Measurements from ENCODE around the gene CACNA1I.
"Not testable (repeated sequence)": the region's sequence is repeated elsewhere in the genome, so short reads cannot be mapped to it uniquely, and the experiment has no call there.

The CACNA1I gene

GRCh38 chr22:39570665-39571064, at the start of gene CACNA1I:
CACNA1I (plus strand) TSS chr22:39570753; CDS start chr22:39570753, 0 bp downstream.
- Histone ChIP-seq H3F3A (ENCODE audit: insufficient read depth) (no peaks in the 10 kb centered on the region), H4K20me1 (ENCODE audit: low read depth, low read length) (no peaks in the 10 kb centered on the region), H3K9me2 (replicated peaks; ENCODE audit: insufficient read depth, low read length) (no peaks in the 10 kb centered on the region)

GRCh38 chr22:39521106-39521885, 49.3 kb upstream of the CACNA1I start:
- not testable (repeated sequence) for H2AFZ ChIP-seq (ENCODE audit: low read depth, low read length, severe bottlenecking); H3K9me3 ChIP-seq (ENCODE audit: insufficient read depth, low read length); H3K27me3 ChIP-seq (ENCODE audit: low read length); H3K9me2 ChIP-seq (replicated peaks; ENCODE audit: insufficient read depth, low read length)
- Histone ChIP-seq H3F3A (ENCODE audit: insufficient read depth) (peaks cover 80% of the 10 kb centered on the region), H3K4me2 (ENCODE audit: low read depth, low read length, poor library complexity, severe bottlenecking) (peak overlapping the region; percentile 64), H3K4me3 (ENCODE audit: insufficient read depth, low read length, poor library complexity, severe bottlenecking) (peak overlapping the region; percentile 87), H3K27ac (ENCODE audit: low read depth, low read length) (peak overlapping the region; percentile 90), H3K9ac (ENCODE audit: low read length) (peak overlapping the region; percentile 99), H3K79me2 (ENCODE audit: insufficient read depth, low read length) (peaks cover 38% of the 10 kb centered on the region), H3K36me3 (ENCODE audit: low read length) (peaks cover 19% of the 10 kb centered on the region), H4K20me1 (ENCODE audit: low read depth, low read length) (peaks cover 11% of the 10 kb centered on the region; the same call in 1 of the 2 replicates)

More at GRCh38 chr22:39570665-39571064, at the start of gene CACNA1I:
- Histone ChIP-seq H3K36me3 (ENCODE audit: low read length) (no peaks in the 10 kb centered on the region), H3K9me3 (ENCODE audit: insufficient read depth, low read length) (peaks cover 3% of the 10 kb centered on the region; the same call in 1 of the 2 replicates), H3K79me2 (ENCODE audit: insufficient read depth, low read length) (no peaks in the 10 kb centered on the region), H3K27me3 (ENCODE audit: low read length) (no peaks in the 10 kb centered on the region), H3K4me2 (ENCODE audit: low read depth, low read length, poor library complexity, severe bottlenecking) (no peak within 1 kb of the TSS), H2AFZ (ENCODE audit: low read depth, low read length, severe bottlenecking) (no peak within 1 kb of the TSS), H3K4me3 (ENCODE audit: insufficient read depth, low read length, poor library complexity, severe bottlenecking) (no peak within 1 kb of the TSS), H3K27ac (ENCODE audit: low read depth, low read length) (no peak within 1 kb of the TSS), H3K9ac (ENCODE audit: low read length) (no peak within 1 kb of the TSS)
- TF ChIP-seq CTCF (IDR thresholded peaks at IDR 0.05; ENCODE audit: insufficient read depth, low read length, poor library complexity, severe bottlenecking) (no peak), EZH2phosphoT487 (conservative IDR thresholded peaks at IDR 0.05; ENCODE audit: low read length) (no peak)

- not testable (repeated sequence) for H3K9me2 ChIP-seq (replicated peaks; ENCODE audit: insufficient read depth, low read length); H3K27me3 ChIP-seq (ENCODE audit: low read length); H2AFZ ChIP-seq (ENCODE audit: low read depth, low read length, severe bottlenecking); H3K9me3 ChIP-seq (ENCODE audit: insufficient read depth, low read length)
- Histone ChIP-seq H3F3A (ENCODE audit: insufficient read depth) (peaks cover 81% of the 10 kb centered on the region), H3K36me3 (ENCODE audit: low read length) (peaks cover 19% of the 10 kb centered on the region), H3K4me2 (ENCODE audit: low read depth, low read length, poor library complexity, severe bottlenecking) (peak overlapping the region; percentile 64), H4K20me1 (ENCODE audit: low read depth, low read length) (peaks cover 11% of the 10 kb centered on the region; the same call in 1 of the 2 replicates), H3K4me3 (ENCODE audit: insufficient read depth, low read length, poor library complexity, severe bottlenecking) (peak overlapping the region; percentile 87), H3K27ac (ENCODE audit: low read depth, low read length) (peak overlapping the region; percentile 90), H3K9ac (ENCODE audit: low read length) (peak overlapping the region; percentile 99), H3K79me2 (ENCODE audit: insufficient read depth, low read length) (peaks cover 38% of the 10 kb centered on the region)
Measured at GRCh38 chr22:39522091-39522490, 48.5 kb upstream of the CACNA1I start.

GRCh38 chr22:39522567-39523300, 47.8 kb upstream of the CACNA1I start:
- Histone ChIP-seq H3F3A (ENCODE audit: insufficient read depth) (peaks cover 81% of the 10 kb centered on the region), H3K27me3 (ENCODE audit: low read length) (no peaks in the 10 kb centered on the region), H2AFZ (ENCODE audit: low read depth, low read length, severe bottlenecking) (no peak overlapping the region), H3K4me2 (ENCODE audit: low read depth, low read length, poor library complexity, severe bottlenecking) (peak overlapping the region; percentile 64), H4K20me1 (ENCODE audit: low read depth, low read length) (peaks cover 11% of the 10 kb centered on the region; the same call in 1 of the 2 replicates), H3K27ac (ENCODE audit: low read depth, low read length) (peak overlapping the region; percentile 90), H3K9me2 (replicated peaks; ENCODE audit: insufficient read depth, low read length) (no peaks in the 10 kb centered on the region), H3K79me2 (ENCODE audit: insufficient read depth, low read length) (peaks cover 38% of the 10 kb centered on the region), H3K9me3 (ENCODE audit: insufficient read depth, low read length) (no peaks in the 10 kb centered on the region), H3K4me3 (ENCODE audit: insufficient read depth, low read length, poor library complexity, severe bottlenecking) (peak overlapping the region; percentile 87), H3K36me3 (ENCODE audit: low read length) (peaks cover 19% of the 10 kb centered on the region), H3K9ac (ENCODE audit: low read length) (peak overlapping the region; percentile 99)
- TF ChIP-seq CTCF (IDR thresholded peaks at IDR 0.05; ENCODE audit: insufficient read depth, low read length, poor library complexity, severe bottlenecking) (no peak), EZH2phosphoT487 (conservative IDR thresholded peaks at IDR 0.05; ENCODE audit: low read length) (no peak)

Data from SU-DHL-6 (cell line).